Fibroblast of lung (primary cell): ENCODE results near the gene TOP3A.

Experiments
- EZH2 ChIP-seq: IDR thresholded peaks from 2 replicates; pipeline ENCODE4 v1.5.1; 2012; ENCODE audit warnings: low read length, control low read depth, mild to moderate bottlenecking; ENCODE audit errors: missing control alignments
- TF ChIP-seq, protein P1 (sequence below), 2 donors: IDR thresholded peaks in 1 of 2; conservative IDR thresholded peaks in 1 of 2; 1 replicate in 1 of 2; 2 replicates in 1 of 2; pipeline ENCODE4 v1.5.1; 2011 to 2012; ENCODE audit warnings: low read length in 2 of 2, control low read depth in 1 of 2, inconsistent platforms in 1 of 2, low read depth in 1 of 2, mild to moderate bottlenecking in 1 of 2

DNA sequence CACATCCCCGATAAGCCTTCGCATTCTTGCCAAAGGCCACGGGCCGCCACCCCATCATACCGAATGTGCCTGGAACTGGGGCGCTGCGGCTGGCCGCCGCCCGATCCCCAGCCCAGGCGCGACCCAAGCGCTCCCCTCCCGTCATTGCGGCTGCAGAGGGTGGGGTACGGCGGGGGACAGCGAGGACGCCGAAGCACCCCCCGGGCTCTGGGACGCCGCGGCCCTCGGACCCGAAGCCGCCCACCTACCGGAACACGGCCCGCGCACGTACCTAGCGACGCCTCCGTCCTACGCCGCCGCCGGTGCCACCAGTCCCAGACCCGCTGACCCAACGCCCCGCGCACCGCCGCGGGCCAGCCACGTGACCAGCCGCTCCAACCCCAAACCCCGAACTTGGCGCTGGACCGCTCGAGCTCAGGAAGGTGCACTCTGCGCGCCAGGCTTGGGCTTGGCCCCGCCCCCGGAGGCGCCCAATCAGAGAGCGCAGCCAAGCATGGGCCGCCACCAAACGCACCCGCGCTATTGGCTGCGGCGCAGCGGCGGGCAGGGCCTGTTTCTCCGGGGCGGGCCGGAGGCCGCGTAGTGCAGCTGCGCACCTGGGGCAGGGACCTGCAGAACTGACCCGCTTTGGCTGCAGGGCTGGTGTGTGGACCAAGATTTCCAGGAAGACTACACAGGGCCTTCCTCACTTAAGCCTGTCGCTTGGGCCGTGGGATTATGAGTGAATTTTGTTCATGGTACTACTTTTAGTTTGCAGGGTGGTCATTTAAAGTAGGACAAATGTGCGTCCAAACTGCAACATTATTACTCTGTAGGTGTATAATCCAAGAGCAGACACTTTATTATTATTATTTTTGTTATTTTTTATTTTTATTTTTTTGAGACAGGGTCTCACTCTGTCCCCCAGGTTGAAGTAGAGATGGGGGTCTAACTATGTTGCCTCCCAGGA is 48.6 kb upstream of the TOP3A start, which contains the start of gene SHMT1:
- TF ChIP-seq, protein P1, sequence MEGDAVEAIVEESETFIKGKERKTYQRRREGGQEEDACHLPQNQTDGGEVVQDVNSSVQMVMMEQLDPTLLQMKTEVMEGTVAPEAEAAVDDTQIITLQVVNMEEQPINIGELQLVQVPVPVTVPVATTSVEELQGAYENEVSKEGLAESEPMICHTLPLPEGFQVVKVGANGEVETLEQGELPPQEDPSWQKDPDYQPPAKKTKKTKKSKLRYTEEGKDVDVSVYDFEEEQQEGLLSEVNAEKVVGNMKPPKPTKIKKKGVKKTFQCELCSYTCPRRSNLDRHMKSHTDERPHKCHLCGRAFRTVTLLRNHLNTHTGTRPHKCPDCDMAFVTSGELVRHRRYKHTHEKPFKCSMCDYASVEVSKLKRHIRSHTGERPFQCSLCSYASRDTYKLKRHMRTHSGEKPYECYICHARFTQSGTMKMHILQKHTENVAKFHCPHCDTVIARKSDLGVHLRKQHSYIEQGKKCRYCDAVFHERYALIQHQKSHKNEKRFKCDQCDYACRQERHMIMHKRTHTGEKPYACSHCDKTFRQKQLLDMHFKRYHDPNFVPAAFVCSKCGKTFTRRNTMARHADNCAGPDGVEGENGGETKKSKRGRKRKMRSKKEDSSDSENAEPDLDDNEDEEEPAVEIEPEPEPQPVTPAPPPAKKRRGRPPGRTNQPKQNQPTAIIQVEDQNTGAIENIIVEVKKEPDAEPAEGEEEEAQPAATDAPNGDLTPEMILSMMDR (conservative IDR thresholded peaks at IDR 0.05 in 1 of 2, IDR thresholded peaks at IDR 0.05 in 1 of 2; ENCODE audit: low read depth in 1 of 2, low read length in 2 of 2) = no peak
- TF ChIP-seq EZH2 = no peak
